ENCODE data around the gene STX7.

Gene STX7

GRCh38 chr6:132466952-132467351, 46.0 kb downstream of the STX7 start:
- no peak for DNase-seq

GRCh38 chr6:132465530-132466485, 47.1 kb downstream of the STX7 start:
- DNase-seq, result no peak

- no peak for DNase-seq
Measured at GRCh38 chr6:132464538-132465256, 48.2 kb downstream of the STX7 start.

- DNase-seq, result no peak
Measured at GRCh38 chr6:132461958-132462357, 51.0 kb downstream of the STX7 start.

- DNase-seq, result no peak
Measured at GRCh38 chr6:132459605-132459952, 53.3 kb downstream of the STX7 start.

GRCh38 chr6:132458887-132459604, 53.9 kb downstream of the STX7 start:
- DNase-seq, result no peak

- no peak for DNase-seq
Measured at GRCh38 chr6:132456700-132457143, 56.2 kb downstream of the STX7 start.

- DNase-seq, result no peak
Measured at GRCh38 chr6:132446855-132447241, 66.1 kb downstream of the STX7 start.

GRCh38 chr6:132446141-132446854, 66.6 kb downstream of the STX7 start:
- DNase-seq, result no peak

GRCh38 chr6:132445201-132445951, 67.5 kb downstream of the STX7 start:
- DNase-seq, result no peak

GRCh38 chr6:132443206-132443605, 69.7 kb downstream of the STX7 start:
- no peak for DNase-seq

GRCh38 chr6:132430110-132430509, 82.8 kb downstream of the STX7 start:
- no peak for DNase-seq

GRCh38 chr6:132425176-132425575, 87.7 kb downstream of the STX7 start:
- no peak for DNase-seq

GRCh38 chr6:132423839-132424238, 89.1 kb downstream of the STX7 start:
- no peak for DNase-seq

GRCh38 chr6:132418235-132418965, 94.5 kb downstream of the STX7 start:
- no peak for DNase-seq

- DNase-seq, result no peak
Measured at GRCh38 chr6:132414761-132415160, 98.2 kb downstream of the STX7 start.

- no peak for DNase-seq
Measured at GRCh38 chr6:132414322-132414721, 98.6 kb downstream of the STX7 start.

GRCh38 chr6:132413499-132413802, 99.5 kb downstream of the STX7 start:
- no peak for DNase-seq

- no peak for DNase-seq
Measured at GRCh38 chr6:132412656-132413498, 100.0 kb downstream of the STX7 start.

- DNase-seq, result no peak
Measured at GRCh38 chr6:132411296-132411695, 101.6 kb downstream of the STX7 start.

- no peak for DNase-seq
Measured at GRCh38 chr6:132410830-132411229, 102.1 kb downstream of the STX7 start.
